A549 treated with GW870086 at 1 μM for 4 hours (cell line): Measurements from ENCODE around the gene STRADB. TPM values are rescaled to one million over a fixed set of nuclear protein-coding genes. Genes with fewer than 3 reads are reported as not detected.

Experiments used
- total RNA-seq: library from RNA; stranded (reverse); fragments of 200-300 nt; extraction: Qiagen RNA extraction; gene quantifications from 5 replicates; pipeline ENCODE4 v1.2.3, GENCODE V29; 2022; ENCODE audit warnings: low read depth

STRADB gene, protein sequence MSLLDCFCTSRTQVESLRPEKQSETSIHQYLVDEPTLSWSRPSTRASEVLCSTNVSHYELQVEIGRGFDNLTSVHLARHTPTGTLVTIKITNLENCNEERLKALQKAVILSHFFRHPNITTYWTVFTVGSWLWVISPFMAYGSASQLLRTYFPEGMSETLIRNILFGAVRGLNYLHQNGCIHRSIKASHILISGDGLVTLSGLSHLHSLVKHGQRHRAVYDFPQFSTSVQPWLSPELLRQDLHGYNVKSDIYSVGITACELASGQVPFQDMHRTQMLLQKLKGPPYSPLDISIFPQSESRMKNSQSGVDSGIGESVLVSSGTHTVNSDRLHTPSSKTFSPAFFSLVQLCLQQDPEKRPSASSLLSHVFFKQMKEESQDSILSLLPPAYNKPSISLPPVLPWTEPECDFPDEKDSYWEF
- total RNA-seq = 19.4 to 29.2 TPM (median 23.7 TPM) in 5 replicates

DNA sequence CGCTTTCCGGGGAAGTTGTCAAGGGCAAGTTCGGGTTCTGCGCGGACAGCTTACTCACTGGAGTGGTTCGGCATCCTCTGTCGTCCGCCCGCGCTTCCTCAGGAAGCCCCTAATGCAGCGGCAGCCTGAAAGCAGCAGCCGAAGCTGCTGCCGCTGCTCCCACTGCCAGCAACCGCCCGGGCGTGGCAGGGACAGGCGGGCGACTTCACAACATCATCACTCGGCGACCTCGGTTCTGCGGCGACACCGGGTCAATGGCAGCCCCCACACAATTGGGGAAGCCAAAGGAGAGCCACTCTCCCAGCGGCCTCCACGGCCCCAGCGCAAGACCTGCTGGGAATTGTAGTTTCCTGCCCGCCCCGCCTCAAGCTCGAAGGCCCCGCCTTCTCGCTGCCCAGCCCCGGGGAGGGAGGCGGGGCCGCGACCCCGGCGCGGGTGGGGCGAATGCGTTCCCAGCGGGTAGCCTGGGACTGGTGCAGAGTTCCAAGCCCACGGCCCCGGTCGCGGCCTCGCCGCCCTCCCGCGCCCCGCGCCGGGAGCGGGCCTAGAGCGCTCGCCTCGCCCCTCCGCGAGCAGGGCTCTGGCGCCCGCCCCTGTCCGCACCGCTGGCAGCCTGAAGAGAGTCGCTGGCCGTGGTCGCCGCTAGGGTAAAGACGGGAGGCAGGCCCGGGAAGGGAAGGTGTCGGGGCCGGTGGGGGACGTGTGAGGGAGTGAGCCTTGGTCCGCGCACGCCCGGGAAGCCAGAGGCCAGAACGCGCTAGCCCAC lies at the start of gene STRADB, which contains the start of gene TRAK2:
Gene STRADB (plus strand): TSS at position 449 of the 766 bp plus-strand sequence. CDS start 3,101 bp downstream, outside the sequence.
Gene TRAK2 (minus strand): TSS at position 167 of the 766 bp plus-strand sequence. CDS start 30,951 bp downstream, outside the sequence.

Other genes with a start within 250 kb of the STRADB start
- 30.1 to 35.6 TPM (median 33.4 TPM) in 5 replicates for gene CASP8, start 191.2 kb upstream of the STRADB start, total RNA-seq
- 0.19 to 0.22 TPM in 2 of 5 replicates, not detected in the others for gene FLACC1, start 94.4 kb upstream of the STRADB start, total RNA-seq
- 9.9 to 16.1 TPM (median 14.6 TPM) in 5 replicates for gene TRAK2, start 282 bp upstream of the STRADB start, total RNA-seq
- 16.7 to 22.5 TPM (median 19.9 TPM) in 5 replicates for gene TMEM237, start 191.8 kb downstream of the STRADB start, total RNA-seq
- gene MPP4, start 246.9 kb downstream of the STRADB start, total RNA-seq = 0.07 to 0.14 TPM (median 0.13 TPM) in 3 of 5 replicates, not detected in the others